GM12872 (cell line): ENCODE data around the gene ZNF397.

Experiments used
- TF ChIP-seq, protein P1 (sequence below): IDR thresholded peaks from 3 replicates; pipeline ENCODE4 v1.5.1; 2011; ENCODE audit warnings: low read depth, mild to moderate bottlenecking, low read length, moderate library complexity; ENCODE audit not compliant: insufficient read depth

Gene ZNF397

DNA sequence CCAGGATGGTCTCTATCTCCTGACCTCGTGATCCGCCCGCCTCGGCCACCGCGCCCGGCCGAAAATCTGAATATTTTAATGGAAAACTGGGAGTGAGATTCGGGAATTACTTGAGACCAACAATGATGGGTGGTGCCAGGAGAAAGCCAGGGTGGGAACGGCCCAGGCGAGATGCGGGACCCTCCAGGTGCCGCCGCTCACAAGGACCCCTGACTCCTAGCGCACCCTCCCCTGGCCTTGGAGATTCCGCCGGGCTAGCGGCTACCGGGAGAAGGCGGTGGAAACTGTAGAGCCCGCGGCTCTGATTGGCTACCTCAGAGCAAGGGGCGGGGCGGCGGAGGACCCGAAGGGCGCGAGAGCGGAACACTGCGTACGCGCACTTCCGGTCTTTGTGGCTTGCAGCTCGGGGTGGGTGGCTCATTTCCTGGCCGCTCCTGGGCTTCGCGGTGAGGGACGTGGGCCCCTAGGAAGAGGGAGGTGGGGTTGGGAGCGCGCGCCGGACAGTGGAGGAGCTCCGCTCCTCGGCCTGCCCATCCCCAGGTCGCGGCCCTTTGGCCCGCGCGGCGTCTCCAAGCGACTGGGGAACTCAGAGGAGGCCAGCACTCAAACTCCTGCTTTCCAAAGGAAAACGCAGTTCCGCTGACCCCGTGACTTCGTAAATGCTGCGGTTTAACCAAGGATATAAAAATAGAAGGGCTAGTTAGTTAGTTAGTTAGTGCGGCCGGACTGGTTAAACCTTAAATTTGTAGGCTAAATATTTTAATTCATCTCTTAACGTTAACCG, at the start of gene ZNF397:
TSS of gene ZNF397 (plus strand) at position 371 of the 784 bp plus-strand sequence. CDS start 1,437 bp downstream, outside the sequence.
- TF ChIP-seq, protein P1, sequence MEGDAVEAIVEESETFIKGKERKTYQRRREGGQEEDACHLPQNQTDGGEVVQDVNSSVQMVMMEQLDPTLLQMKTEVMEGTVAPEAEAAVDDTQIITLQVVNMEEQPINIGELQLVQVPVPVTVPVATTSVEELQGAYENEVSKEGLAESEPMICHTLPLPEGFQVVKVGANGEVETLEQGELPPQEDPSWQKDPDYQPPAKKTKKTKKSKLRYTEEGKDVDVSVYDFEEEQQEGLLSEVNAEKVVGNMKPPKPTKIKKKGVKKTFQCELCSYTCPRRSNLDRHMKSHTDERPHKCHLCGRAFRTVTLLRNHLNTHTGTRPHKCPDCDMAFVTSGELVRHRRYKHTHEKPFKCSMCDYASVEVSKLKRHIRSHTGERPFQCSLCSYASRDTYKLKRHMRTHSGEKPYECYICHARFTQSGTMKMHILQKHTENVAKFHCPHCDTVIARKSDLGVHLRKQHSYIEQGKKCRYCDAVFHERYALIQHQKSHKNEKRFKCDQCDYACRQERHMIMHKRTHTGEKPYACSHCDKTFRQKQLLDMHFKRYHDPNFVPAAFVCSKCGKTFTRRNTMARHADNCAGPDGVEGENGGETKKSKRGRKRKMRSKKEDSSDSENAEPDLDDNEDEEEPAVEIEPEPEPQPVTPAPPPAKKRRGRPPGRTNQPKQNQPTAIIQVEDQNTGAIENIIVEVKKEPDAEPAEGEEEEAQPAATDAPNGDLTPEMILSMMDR = no peak

DNA sequence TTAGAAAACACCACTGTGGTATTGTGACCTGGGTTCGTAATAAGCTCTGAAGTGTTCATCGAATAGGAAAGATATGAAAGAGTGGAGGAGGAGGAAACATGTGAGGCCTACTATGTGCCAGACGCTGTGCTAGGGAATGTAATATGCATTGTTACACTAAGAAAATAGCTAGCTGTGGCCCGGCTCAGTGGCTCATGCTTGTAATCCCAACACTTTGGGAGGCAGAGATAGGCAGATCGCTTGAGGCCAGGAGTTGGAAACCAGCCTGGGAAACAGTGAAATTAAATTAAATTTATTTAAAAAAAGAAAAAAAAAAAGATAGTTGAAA, 49.2 kb upstream of the ZNF397 start:
- TF ChIP-seq, protein P1 = no peak

DNA sequence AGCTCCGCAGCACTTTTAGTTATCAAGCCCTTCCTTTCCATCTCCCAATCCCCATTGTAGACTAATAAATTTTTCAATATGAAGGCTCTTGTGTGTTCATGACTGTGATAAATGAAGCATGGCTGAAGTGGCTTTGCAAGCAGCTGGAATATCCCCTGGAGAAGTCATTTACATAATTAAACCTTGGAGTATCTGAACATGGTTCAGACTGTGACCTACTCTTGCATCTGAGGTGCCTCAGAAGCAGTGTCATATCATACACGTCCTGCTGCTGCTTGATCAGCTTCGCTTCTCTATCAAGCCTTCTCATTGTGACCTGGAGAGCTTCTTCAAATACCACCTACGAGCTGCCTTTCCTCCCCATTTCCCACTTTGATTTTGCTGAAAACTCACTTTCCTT, 48.4 kb upstream of the ZNF397 start:
- TF ChIP-seq, protein P1 = no peak

DNA sequence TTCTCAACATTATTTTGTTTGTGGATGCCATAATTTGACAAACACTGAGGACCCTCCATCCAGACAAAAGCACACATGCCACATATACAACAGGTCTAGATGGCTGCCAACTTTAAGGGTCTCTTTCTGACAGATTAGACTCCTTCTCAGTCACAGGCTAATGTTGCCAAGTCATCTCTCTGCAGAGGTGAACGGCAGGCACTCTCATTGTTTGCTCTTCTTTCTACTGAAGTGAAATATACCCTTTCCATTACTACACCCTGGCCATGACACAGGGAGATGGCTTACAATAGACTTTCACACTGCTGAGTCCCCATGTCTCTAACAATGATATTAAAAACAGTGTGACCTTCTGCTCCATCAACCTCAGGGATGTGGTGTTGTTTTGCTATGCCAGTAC, 47.5 kb upstream of the ZNF397 start:
- TF ChIP-seq, protein P1 = no peak

DNA sequence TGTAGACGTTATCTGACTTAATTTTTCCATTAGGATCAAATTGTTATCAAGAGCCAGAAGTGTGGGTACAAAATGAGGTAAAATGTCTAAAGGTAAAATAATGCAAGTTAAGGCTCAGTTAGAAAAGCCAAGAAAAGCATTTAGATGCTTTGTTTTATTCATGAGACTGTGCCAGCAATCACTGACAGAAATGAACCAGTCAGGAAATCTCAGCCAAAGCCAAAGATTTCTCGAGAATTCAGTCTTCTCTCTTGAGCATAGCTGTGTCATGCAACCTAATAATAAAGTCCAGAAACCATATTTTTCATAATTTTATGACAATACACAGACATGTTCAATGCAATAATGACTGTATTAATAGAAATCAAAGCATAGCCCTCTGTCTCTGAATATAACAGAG, 43.5 kb upstream of the ZNF397 start:
- TF ChIP-seq, protein P1 = no peak

DNA sequence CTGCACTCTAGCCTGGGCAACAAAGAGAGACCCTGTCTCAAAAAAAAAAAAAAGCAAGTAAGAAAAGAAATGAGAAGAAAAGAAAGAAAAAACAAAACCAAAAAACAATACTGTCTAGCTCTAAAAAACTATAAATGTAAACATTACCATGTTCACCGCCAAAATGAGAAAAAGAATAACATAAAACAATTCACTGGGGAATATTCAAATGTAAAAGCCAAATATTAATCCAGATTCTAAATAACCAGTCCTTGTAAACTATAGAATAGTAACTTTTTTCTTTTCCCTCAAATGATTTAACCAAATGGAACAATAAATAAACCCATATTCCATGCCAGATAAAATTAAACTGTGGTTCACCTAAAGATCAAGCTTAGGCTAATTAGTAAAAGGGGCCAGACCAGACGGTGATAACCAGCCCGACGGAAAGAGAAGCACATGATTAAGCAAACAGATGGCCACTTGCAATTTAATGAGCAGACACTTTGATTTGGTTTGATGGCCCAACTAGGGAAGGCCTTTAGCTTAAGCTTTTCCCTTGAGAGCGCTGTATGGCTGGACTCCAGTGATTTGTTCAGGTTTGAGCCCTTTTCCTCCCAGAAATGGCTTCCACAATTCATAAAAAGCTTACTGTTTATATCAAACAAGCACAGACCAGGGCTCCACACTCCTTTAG, 39.4 kb upstream of the ZNF397 start:
- TF ChIP-seq, protein P1 = no peak

DNA sequence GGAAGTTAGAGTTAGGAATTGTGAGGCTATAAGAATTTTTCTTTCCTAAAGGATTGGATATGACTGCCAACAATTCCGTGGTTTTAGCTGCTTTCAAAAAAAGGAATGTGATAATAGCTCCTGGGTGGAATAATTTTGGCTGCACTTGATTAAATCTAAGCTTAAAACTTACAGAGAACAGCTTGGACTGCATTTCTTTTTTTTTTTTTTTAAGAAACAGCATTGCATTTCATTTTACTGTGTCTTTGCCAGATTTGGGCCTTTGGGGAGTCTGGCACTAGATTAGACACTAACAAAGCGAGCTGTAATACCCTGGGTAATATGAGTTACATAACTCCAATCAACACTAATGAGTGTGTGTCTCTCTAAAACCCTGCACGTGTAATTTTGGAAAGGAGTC, 37.8 kb upstream of the ZNF397 start:
- TF ChIP-seq, protein P1 = no peak
